Measurements from ENCODE around the gene TMEM236.

GRCh38 chr10:17841050-17841449, 89.0 kb downstream of the TMEM236 start:
- TF ChIP-seq POLR2A (IDR thresholded peaks at IDR 0.05) (no peak), EP300 (IDR thresholded peaks at IDR 0.05) (no peak)
- TF ChIP-seq, protein P1, sequence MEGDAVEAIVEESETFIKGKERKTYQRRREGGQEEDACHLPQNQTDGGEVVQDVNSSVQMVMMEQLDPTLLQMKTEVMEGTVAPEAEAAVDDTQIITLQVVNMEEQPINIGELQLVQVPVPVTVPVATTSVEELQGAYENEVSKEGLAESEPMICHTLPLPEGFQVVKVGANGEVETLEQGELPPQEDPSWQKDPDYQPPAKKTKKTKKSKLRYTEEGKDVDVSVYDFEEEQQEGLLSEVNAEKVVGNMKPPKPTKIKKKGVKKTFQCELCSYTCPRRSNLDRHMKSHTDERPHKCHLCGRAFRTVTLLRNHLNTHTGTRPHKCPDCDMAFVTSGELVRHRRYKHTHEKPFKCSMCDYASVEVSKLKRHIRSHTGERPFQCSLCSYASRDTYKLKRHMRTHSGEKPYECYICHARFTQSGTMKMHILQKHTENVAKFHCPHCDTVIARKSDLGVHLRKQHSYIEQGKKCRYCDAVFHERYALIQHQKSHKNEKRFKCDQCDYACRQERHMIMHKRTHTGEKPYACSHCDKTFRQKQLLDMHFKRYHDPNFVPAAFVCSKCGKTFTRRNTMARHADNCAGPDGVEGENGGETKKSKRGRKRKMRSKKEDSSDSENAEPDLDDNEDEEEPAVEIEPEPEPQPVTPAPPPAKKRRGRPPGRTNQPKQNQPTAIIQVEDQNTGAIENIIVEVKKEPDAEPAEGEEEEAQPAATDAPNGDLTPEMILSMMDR (IDR thresholded peaks at IDR 0.05): no peak
